Thyroid gland (tissue), 4 donors: ENCODE measurements around the gene JOSD2. TPM values are rescaled to one million over a fixed set of nuclear protein-coding genes. Genes with fewer than 3 reads are reported as not detected.
A peak's percentile ranks its signal among the peaks of the same experiment; 100 is the strongest.

Source experiments
- DNase-seq, 2 donors: peaks; one replicate each; pipeline ENCODE4 v3.0.0-alpha.2; 2019
- H3K27ac ChIP-seq, 3 donors: fragments of 200-600 bp; sonication (generic); 1 replicate in 2 of 3; 2 replicates in 1 of 3; pipeline ENCODE4 v1.5.1; 2016 to 2019; ENCODE audit warnings: mild to moderate bottlenecking in 1 of 3, moderate library complexity in 1 of 3
- H3K27me3 ChIP-seq: fragments of 200-600 bp; sonication (generic); one replicate; pipeline ENCODE4 v1.5.1; 2019
- H3K36me3 ChIP-seq, 2 donors: fragments of 200-600 bp; sonication (generic); one replicate each; pipeline ENCODE4 v1.5.1; 2016 to 2019
- H3K4me1 ChIP-seq, 2 donors: fragments of 200-600 bp; sonication (generic); one replicate each; pipeline ENCODE4 v1.5.1; 2017 to 2019
- H3K4me3 ChIP-seq, 3 donors: fragments of 200-600 bp; sonication (generic); replicated peaks in 1 of 3; 1 replicate in 2 of 3; 2 replicates in 1 of 3; pipeline ENCODE4 v1.5.1; 2016; ENCODE audit warnings: mild to moderate bottlenecking in 1 of 3
- H3K9me3 ChIP-seq: fragments of 200-600 bp; sonication (generic); one replicate; pipeline ENCODE4 v1.5.1; 2017
- POLR2A ChIP-seq, 2 donors: fragments of 450-650 bp; IDR thresholded peaks; one replicate each; pipeline ENCODE4 v1.6.1; 2017; ENCODE audit warnings: antibody characterized with exemption in 2 of 2, mild to moderate bottlenecking in 2 of 2, moderate library complexity in 1 of 2
- WGBS, 2 donors: methylation state at CpG; one replicate each; pipeline ENCODE4 v1.1.5; 2017; 5-methylcytosine and 5-hydroxymethylcytosine counted together
- intact Hi-C: fragments of 100-400 bp; cut with DNase I; formaldehyde crosslinking; loops from one replicate; pipeline ENCODE4 v1.15.1; 2023
- total RNA-seq, 4 donors: library from RNA; depleted of rRNA; stranded (reverse); fragments of >200 nt; gene quantifications; one replicate each; pipeline ENCODE4 v1.2.3, GENCODE V29; 2016
- TF ChIP-seq, protein P1 (sequence below), 6 experiments: fragments of 200-600 bp in 3 of 6; fragments of 450-650 bp in 3 of 6; sonication (generic) in 3 of 6; IDR thresholded peaks; one replicate each; pipeline ENCODE4 v1.5.1; 2016 to 2019; ENCODE audit warnings: antibody characterized with exemption in 6 of 6, mild to moderate bottlenecking in 2 of 6, inconsistent platforms in 1 of 6, moderate library complexity in 1 of 6

JOSD2 gene
- total RNA-seq, 4 donors from 2014 or later: 23.9 to 49.5 (median 41.3) TPM

DNA sequence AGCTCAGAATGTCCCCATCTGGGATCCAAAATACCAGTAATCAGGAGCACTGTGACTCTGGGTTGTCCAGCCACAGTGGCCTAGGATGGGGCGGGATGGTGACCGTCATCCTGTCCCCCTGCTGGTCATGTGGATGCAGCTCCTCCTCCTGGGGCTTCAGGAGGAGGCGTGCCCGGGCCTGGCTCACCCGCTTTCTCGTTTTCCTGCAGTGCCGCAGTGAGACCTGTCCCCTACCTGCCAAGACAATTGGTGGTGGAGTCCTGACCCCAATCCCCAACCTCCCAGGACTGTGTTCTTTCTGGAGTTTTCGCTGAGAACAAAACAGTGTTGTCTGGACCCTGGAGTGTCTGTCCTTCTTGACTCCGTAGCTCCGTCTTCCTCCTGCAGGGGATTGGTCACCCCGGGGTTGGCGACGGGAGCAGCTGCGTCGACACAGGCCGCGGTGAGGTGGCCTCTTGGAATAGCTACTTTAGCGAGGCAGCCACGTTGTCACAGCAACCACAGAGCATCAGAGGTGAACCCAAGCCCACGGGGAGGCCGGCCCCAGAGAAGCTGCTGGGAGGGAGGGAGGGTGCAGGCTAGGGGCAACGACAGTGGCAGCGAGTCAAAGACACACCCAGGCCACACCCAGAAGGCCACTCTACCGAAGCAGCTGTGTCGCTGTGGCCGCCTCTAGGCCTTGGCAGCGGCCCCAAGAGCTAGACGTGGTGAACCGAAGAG, 44.8 kb downstream of the JOSD2 start:
- WGBS, 2 donors: 29 to 44% methylated on average over 18 to 22 of the region's 29 CpGs
- Histone ChIP-seq H3K27me3 (no peaks in the 10 kb centered on the region), H3K36me3 (no peaks in the 10 kb centered on the region), H3K9me3 (no peaks in the 10 kb centered on the region), H3K4me1 (peaks cover 7 to 16% of the 10 kb centered on the region in 2 donors), H3K4me3 (no peak overlapping the region), H3K27ac (peak overlapping the region in 1 of 3 donors; percentile 65)
- DNase-seq: peak; percentile 92 to 95
- intact Hi-C loops: no loop called here
- peak in 1 of 2 donors; percentile 5 for TF ChIP-seq POLR2A (IDR thresholded peaks at IDR 0.05)
- TF ChIP-seq, protein P1, sequence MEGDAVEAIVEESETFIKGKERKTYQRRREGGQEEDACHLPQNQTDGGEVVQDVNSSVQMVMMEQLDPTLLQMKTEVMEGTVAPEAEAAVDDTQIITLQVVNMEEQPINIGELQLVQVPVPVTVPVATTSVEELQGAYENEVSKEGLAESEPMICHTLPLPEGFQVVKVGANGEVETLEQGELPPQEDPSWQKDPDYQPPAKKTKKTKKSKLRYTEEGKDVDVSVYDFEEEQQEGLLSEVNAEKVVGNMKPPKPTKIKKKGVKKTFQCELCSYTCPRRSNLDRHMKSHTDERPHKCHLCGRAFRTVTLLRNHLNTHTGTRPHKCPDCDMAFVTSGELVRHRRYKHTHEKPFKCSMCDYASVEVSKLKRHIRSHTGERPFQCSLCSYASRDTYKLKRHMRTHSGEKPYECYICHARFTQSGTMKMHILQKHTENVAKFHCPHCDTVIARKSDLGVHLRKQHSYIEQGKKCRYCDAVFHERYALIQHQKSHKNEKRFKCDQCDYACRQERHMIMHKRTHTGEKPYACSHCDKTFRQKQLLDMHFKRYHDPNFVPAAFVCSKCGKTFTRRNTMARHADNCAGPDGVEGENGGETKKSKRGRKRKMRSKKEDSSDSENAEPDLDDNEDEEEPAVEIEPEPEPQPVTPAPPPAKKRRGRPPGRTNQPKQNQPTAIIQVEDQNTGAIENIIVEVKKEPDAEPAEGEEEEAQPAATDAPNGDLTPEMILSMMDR (IDR thresholded peaks at IDR 0.05): peak in 1 of 6 experiments; percentile 20

DNA sequence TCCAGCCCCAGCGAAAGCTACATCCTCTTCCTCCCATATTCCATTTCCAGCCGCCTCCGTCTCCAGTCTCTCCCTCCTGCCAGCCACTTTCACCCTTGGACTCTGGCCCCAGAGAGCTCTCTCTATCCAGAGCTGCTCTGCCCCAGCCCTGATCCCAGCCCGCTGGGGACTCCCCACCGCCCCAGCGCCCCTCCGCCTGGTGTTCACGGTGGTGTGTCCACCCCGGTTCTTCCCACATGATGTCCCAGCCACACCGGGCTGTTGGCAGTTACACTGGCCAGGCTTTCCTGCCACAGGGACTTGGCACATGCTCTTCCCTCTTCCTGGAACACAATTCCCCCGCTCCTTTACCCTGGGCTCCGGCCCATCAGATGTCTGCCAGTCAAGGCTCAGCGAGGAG, 46.0 kb downstream of the JOSD2 start:
- 86 to 92% methylated on average over 12 to 13 of the region's 13 CpGs for WGBS, 2 donors
- DNase-seq: no peak
- no peaks in the 10 kb centered on the region for H3K27me3 ChIP-seq
- no peaks in the 10 kb centered on the region for H3K36me3 ChIP-seq
- no peak overlapping the region for H3K4me3 ChIP-seq
- H3K27ac ChIP-seq: no peak overlapping the region
- no peak for TF ChIP-seq POLR2A (IDR thresholded peaks at IDR 0.05)
- TF ChIP-seq, protein P1 (IDR thresholded peaks at IDR 0.05): no peak
- H3K9me3 ChIP-seq: no peaks in the 10 kb centered on the region
- intact Hi-C loops: loop anchor here (5.0 kb wide), 1 partner anchor 103 kb away; no protein-coding TSS in a partner anchor
- peaks cover 7 to 21% of the 10 kb centered on the region in 2 donors for H3K4me1 ChIP-seq

DNA sequence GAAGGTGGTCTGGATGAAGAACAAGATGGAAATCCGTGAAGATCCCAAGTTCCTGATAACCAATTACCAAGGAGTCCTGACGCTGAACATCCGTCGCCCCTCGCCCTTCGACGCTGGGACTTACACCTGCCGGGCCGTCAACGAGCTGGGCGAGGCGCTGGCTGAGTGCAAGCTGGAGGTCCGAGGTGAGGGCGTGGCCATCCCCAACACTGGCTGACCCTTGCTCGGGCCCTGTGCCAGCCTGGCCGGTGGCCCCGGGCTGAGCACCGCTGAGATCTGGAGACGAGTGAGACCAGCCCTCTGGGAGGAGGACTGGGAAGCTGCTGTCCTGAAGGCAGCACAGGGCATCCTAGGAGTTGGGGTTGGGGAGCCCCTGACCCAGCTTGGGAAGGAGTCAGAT, 46.6 kb downstream of the JOSD2 start:
- Histone ChIP-seq H3K4me1 (peaks cover 7 to 22% of the 10 kb centered on the region in 2 donors), H3K27ac (no peak overlapping the region), H3K27me3 (no peaks in the 10 kb centered on the region), H3K36me3 (no peaks in the 10 kb centered on the region), H3K4me3 (no peak overlapping the region), H3K9me3 (no peaks in the 10 kb centered on the region)
- no peak for DNase-seq
- intact Hi-C loops: loop anchor here (5.0 kb wide), 1 partner anchor 102 kb away; no protein-coding TSS in a partner anchor
- 62 to 80% methylated on average over 18 to 19 of the region's 19 CpGs for WGBS, 2 donors
- TF ChIP-seq, protein P1 (IDR thresholded peaks at IDR 0.05): no peak
- TF ChIP-seq POLR2A (IDR thresholded peaks at IDR 0.05): no peak

DNA sequence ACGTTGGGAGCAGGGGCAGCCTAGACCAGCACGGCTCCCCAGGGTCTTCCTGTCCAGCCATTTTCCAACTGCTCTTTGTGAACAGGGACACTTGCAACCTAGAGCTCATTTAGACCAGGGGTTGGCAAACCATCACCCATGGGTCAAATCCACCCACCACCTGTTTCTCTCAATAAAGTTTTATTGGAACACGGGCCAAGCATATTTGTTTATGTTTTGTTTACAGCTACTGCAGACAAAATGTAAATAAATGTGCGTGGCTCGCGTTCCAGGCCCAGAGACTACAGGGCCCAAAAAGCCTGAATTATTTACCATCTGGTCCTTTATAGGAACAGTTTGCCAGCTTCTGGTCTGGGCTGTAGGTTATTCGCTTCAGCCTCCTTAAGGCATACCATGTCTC, 48.0 kb downstream of the JOSD2 start:
- H3K4me1 ChIP-seq: peaks cover 7 to 22% of the 10 kb centered on the region in 2 donors
- no peaks in the 10 kb centered on the region for H3K9me3 ChIP-seq
- 80 to 82% methylated on average over 7 of the region's 7 CpGs for WGBS, 2 donors
- no peaks in the 10 kb centered on the region for H3K27me3 ChIP-seq
- no peak overlapping the region for H3K27ac ChIP-seq
- no peaks in the 10 kb centered on the region for H3K36me3 ChIP-seq
- TF ChIP-seq, protein P1 (IDR thresholded peaks at IDR 0.05): no peak
- TF ChIP-seq POLR2A (IDR thresholded peaks at IDR 0.05): no peak
- no peak overlapping the region for H3K4me3 ChIP-seq
- intact Hi-C loops: loop anchor here (5.0 kb wide), 1 partner anchor 101 kb away; no protein-coding TSS in a partner anchor
- DNase-seq: no peak
